ENCODE measurements around the gene TOGARAM1.

The TOGARAM1 gene

GRCh38 chr14:44960146-44960545, 1.8 kb upstream of the TOGARAM1 start:
- H2BK120ac ChIP-seq (ENCODE audit: low read depth, low read length), result no peak overlapping the region
- H3K23ac ChIP-seq (ENCODE audit: low read length), result no peak overlapping the region
- H3K27ac ChIP-seq (ENCODE audit: low read depth, low read length), result no peak overlapping the region
- H4K5ac ChIP-seq (ENCODE audit: low read length), result no peak overlapping the region
- peaks cover 6% of the 10 kb centered on the region for H3K4me1 ChIP-seq (ENCODE audit: control insufficient read depth, low read depth, low read length)
- H3K56ac ChIP-seq (ENCODE audit: low read length), result peak overlapping the region; percentile 56
- H3K4me2 ChIP-seq (ENCODE audit: low read length), result peak overlapping the region; percentile 35
- H3K79me1 ChIP-seq (ENCODE audit: low read length), result peaks cover 7% of the 10 kb centered on the region
- peak overlapping the region; percentile 52 for H3K9ac ChIP-seq (ENCODE audit: low read length)
- no peak overlapping the region for H2AK5ac ChIP-seq (ENCODE audit: low read length)
- H3K36me3 ChIP-seq (ENCODE audit: control insufficient read depth, insufficient read depth, low read length), result no peaks in the 10 kb centered on the region
- H4K8ac ChIP-seq (ENCODE audit: low read depth, low read length), result no peak overlapping the region
- no peak for DNase-seq
- H3K79me2 ChIP-seq (ENCODE audit: control insufficient read depth, insufficient read depth, low read length), result peaks cover 25% of the 10 kb centered on the region
- WGBS (ENCODE audit: extremely low coverage, insufficient coverage, low lambda C conversion rate), result no CpG with 5 or more reads among the region's 2 CpGs
- no peak overlapping the region for H3K4ac ChIP-seq (ENCODE audit: low read depth, low read length)
- no peak overlapping the region for H2BK5ac ChIP-seq (ENCODE audit: low read length)
- H3K4me3 ChIP-seq (ENCODE audit: low read length), result no peak overlapping the region
- no peaks in the 10 kb centered on the region for H3K27me3 ChIP-seq (ENCODE audit: insufficient read depth, low read length, poor library complexity)
- H2BK15ac ChIP-seq (replicated peaks; ENCODE audit: low read depth), result no peak overlapping the region
- no peak overlapping the region for H3K18ac ChIP-seq (ENCODE audit: low read length)

GRCh38 chr14:44960646-44961045, 1.3 kb upstream of the TOGARAM1 start:
- Histone ChIP-seq H3K4ac (ENCODE audit: low read depth, low read length) (no peak overlapping the region), H4K8ac (ENCODE audit: low read depth, low read length) (no peak overlapping the region), H3K9ac (ENCODE audit: low read length) (peak overlapping the region; percentile 81), H4K5ac (ENCODE audit: low read length) (no peak overlapping the region), H3K27ac (ENCODE audit: low read depth, low read length) (no peak overlapping the region), H3K79me1 (ENCODE audit: low read length) (peaks cover 7% of the 10 kb centered on the region), H2BK120ac (ENCODE audit: low read depth, low read length) (no peak overlapping the region), H3K79me2 (ENCODE audit: control insufficient read depth, insufficient read depth, low read length) (peaks cover 23% of the 10 kb centered on the region), H3K27me3 (ENCODE audit: insufficient read depth, low read length, poor library complexity) (no peaks in the 10 kb centered on the region), H3K4me2 (ENCODE audit: low read length) (peak overlapping the region; percentile 59), H3K23ac (ENCODE audit: low read length) (no peak overlapping the region), H2AK5ac (ENCODE audit: low read length) (no peak overlapping the region), H3K56ac (ENCODE audit: low read length) (peak overlapping the region; percentile 44), H3K4me3 (ENCODE audit: low read length) (peak overlapping the region; percentile 83), H3K18ac (ENCODE audit: low read length) (no peak overlapping the region), H2BK15ac (replicated peaks; ENCODE audit: low read depth) (no peak overlapping the region), H3K36me3 (ENCODE audit: control insufficient read depth, insufficient read depth, low read length) (no peaks in the 10 kb centered on the region), H3K4me1 (ENCODE audit: control insufficient read depth, low read depth, low read length) (peaks cover 6% of the 10 kb centered on the region), H2BK5ac (ENCODE audit: low read length) (no peak overlapping the region)
- no CpG with 5 or more reads among the region's 3 CpGs for WGBS (ENCODE audit: extremely low coverage, insufficient coverage, low lambda C conversion rate)
- DNase-seq, result no peak

- H3K79me1 ChIP-seq (ENCODE audit: low read length), result peaks cover 7% of the 10 kb centered on the region
- H4K8ac ChIP-seq (ENCODE audit: low read depth, low read length), result no peak overlapping the region
- H3K4me2 ChIP-seq (ENCODE audit: low read length), result peak overlapping the region; percentile 59
- WGBS (ENCODE audit: extremely low coverage, insufficient coverage, low lambda C conversion rate), result no CpG with 5 or more reads among the region's 14 CpGs
- H3K4ac ChIP-seq (ENCODE audit: low read depth, low read length), result no peak overlapping the region
- no peak overlapping the region for H2BK15ac ChIP-seq (replicated peaks; ENCODE audit: low read depth)
- H3K27me3 ChIP-seq (ENCODE audit: insufficient read depth, low read length, poor library complexity), result no peaks in the 10 kb centered on the region
- no peak overlapping the region for H3K23ac ChIP-seq (ENCODE audit: low read length)
- peak overlapping the region; percentile 90 for H3K56ac ChIP-seq (ENCODE audit: low read length)
- no peak overlapping the region for H3K18ac ChIP-seq (ENCODE audit: low read length)
- H2AK5ac ChIP-seq (ENCODE audit: low read length), result no peak overlapping the region
- no peaks in the 10 kb centered on the region for H3K36me3 ChIP-seq (ENCODE audit: control insufficient read depth, insufficient read depth, low read length)
- H3K4me1 ChIP-seq (ENCODE audit: control insufficient read depth, low read depth, low read length), result peaks cover 6% of the 10 kb centered on the region
- H3K79me2 ChIP-seq (ENCODE audit: control insufficient read depth, insufficient read depth, low read length), result peaks cover 28% of the 10 kb centered on the region
- peak overlapping the region; percentile 83 for H3K4me3 ChIP-seq (ENCODE audit: low read length)
- H4K5ac ChIP-seq (ENCODE audit: low read length), result no peak overlapping the region
- no peak overlapping the region for H2BK120ac ChIP-seq (ENCODE audit: low read depth, low read length)
- peak overlapping the region; percentile 18 for H3K27ac ChIP-seq (ENCODE audit: low read depth, low read length)
- H3K9ac ChIP-seq (ENCODE audit: low read length), result peak overlapping the region; percentile 81
- peak; percentile 81 for DNase-seq
- peak overlapping the region; percentile 4 for H2BK5ac ChIP-seq (ENCODE audit: low read length)
These were observed 838 bp upstream of the TOGARAM1 start for GRCh38 chr14:44961151-44961553.

GRCh38 chr14:44962334-44963043, 499 bp downstream of the TOGARAM1 start:
- H3K27ac ChIP-seq (ENCODE audit: low read depth, low read length), result peak overlapping the region; percentile 27
- WGBS (ENCODE audit: extremely low coverage, insufficient coverage, low lambda C conversion rate), result no CpG with 5 or more reads among the region's 39 CpGs
- no peak overlapping the region for H2BK5ac ChIP-seq (ENCODE audit: low read length)
- H3K4me1 ChIP-seq (ENCODE audit: control insufficient read depth, low read depth, low read length), result peaks cover 6% of the 10 kb centered on the region
- DNase-seq, result no peak
- peaks cover 7% of the 10 kb centered on the region for H3K79me1 ChIP-seq (ENCODE audit: low read length)
- H2BK120ac ChIP-seq (ENCODE audit: low read depth, low read length), result no peak overlapping the region
- peak overlapping the region; percentile 81 for H3K9ac ChIP-seq (ENCODE audit: low read length)
- H4K5ac ChIP-seq (ENCODE audit: low read length), result no peak overlapping the region
- H3K27me3 ChIP-seq (ENCODE audit: insufficient read depth, low read length, poor library complexity), result no peaks in the 10 kb centered on the region
- H2AK5ac ChIP-seq (ENCODE audit: low read length), result no peak overlapping the region
- H4K8ac ChIP-seq (ENCODE audit: low read depth, low read length), result no peak overlapping the region
- no peak overlapping the region for H3K4ac ChIP-seq (ENCODE audit: low read depth, low read length)
- H3K79me2 ChIP-seq (ENCODE audit: control insufficient read depth, insufficient read depth, low read length), result peaks cover 36% of the 10 kb centered on the region
- no peaks in the 10 kb centered on the region for H3K36me3 ChIP-seq (ENCODE audit: control insufficient read depth, insufficient read depth, low read length)
- no peak overlapping the region for H2BK15ac ChIP-seq (replicated peaks; ENCODE audit: low read depth)
- peak overlapping the region; percentile 63 for H3K4me3 ChIP-seq (ENCODE audit: low read length)
- H3K18ac ChIP-seq (ENCODE audit: low read length), result no peak overlapping the region
- H3K4me2 ChIP-seq (ENCODE audit: low read length), result peak overlapping the region; percentile 98
- H3K56ac ChIP-seq (ENCODE audit: low read length), result peak overlapping the region; percentile 87
- no peak overlapping the region for H3K23ac ChIP-seq (ENCODE audit: low read length)

- Histone ChIP-seq H3K23ac (ENCODE audit: low read length) (no peak overlapping the region), H3K27me3 (ENCODE audit: insufficient read depth, low read length, poor library complexity) (no peaks in the 10 kb centered on the region), H2AK5ac (ENCODE audit: low read length) (no peak overlapping the region), H3K4me1 (ENCODE audit: control insufficient read depth, low read depth, low read length) (peaks cover 6% of the 10 kb centered on the region), H3K4ac (ENCODE audit: low read depth, low read length) (no peak overlapping the region), H3K56ac (ENCODE audit: low read length) (peak overlapping the region; percentile 87), H3K4me3 (ENCODE audit: low read length) (peak overlapping the region; percentile 63), H3K9ac (ENCODE audit: low read length) (peak overlapping the region; percentile 81), H4K5ac (ENCODE audit: low read length) (no peak overlapping the region), H3K4me2 (ENCODE audit: low read length) (peak overlapping the region; percentile 98), H2BK5ac (ENCODE audit: low read length) (no peak overlapping the region), H3K36me3 (ENCODE audit: control insufficient read depth, insufficient read depth, low read length) (no peaks in the 10 kb centered on the region), H3K79me1 (ENCODE audit: low read length) (peaks cover 7% of the 10 kb centered on the region), H2BK120ac (ENCODE audit: low read depth, low read length) (no peak overlapping the region), H3K79me2 (ENCODE audit: control insufficient read depth, insufficient read depth, low read length) (peaks cover 38% of the 10 kb centered on the region), H3K18ac (ENCODE audit: low read length) (no peak overlapping the region), H4K8ac (ENCODE audit: low read depth, low read length) (no peak overlapping the region), H3K27ac (ENCODE audit: low read depth, low read length) (no peak overlapping the region), H2BK15ac (replicated peaks; ENCODE audit: low read depth) (no peak overlapping the region)
- WGBS (ENCODE audit: extremely low coverage, insufficient coverage, low lambda C conversion rate), result no CpG with 5 or more reads among the region's 13 CpGs
- DNase-seq, result peak; percentile 41
These were observed 1.1 kb downstream of the TOGARAM1 start for GRCh38 chr14:44963044-44963528.

Data from mesendoderm (in vitro differentiated cells).